Activated CD4-positive, alpha-beta T cell treated with anti-CD3 and anti-CD28 coated beads for 36 hours (primary cell): ENCODE measurements around the gene FMNL2. TPM values are rescaled to one million over a fixed set of nuclear protein-coding genes. Genes with fewer than 3 reads are reported as not detected.
"Not testable (repeated sequence)": the region's sequence is repeated elsewhere in the genome, so short reads cannot be mapped to it uniquely, and the experiment has no call there.

Experiments
- ATAC-seq: fragments of 200-7000 bp; cut with Tn5 transposase; one replicate; pipeline ENCODE4 v1.10.0; 2021; ENCODE audit warnings: mild to moderate bottlenecking, moderate library complexity
- CTCF ChIA-PET: fragments of 350-600 bp; sonication (Branson Sonifier 250); formaldehyde crosslinking; loops from one replicate; lab custom pipeline; 2021; ENCODE audit warnings: antibody characterized with exemption; lab: Charles Lee
- POLR2A ChIA-PET: fragments of 350-600 bp; sonication (Branson Sonifier 250); formaldehyde crosslinking; loops from one replicate; lab custom pipeline; 2021; ENCODE audit warnings: antibody characterized with exemption, inconsistent platforms; lab: Charles Lee
- DNase-seq: peaks from one replicate; pipeline ENCODE4 v3.0.0-alpha.2; 2020
- H3K27ac Mint-ChIP-seq: one replicate; pipeline ENCODE4 v1.8.0; 2021; ENCODE audit warnings: mixed read lengths
- H3K27me3 Mint-ChIP-seq: one replicate; pipeline ENCODE4 v1.8.0; 2021; ENCODE audit warnings: mixed read lengths
- H3K36me3 Mint-ChIP-seq: one replicate; pipeline ENCODE4 v1.8.0; 2021; ENCODE audit warnings: low read depth, mixed read lengths
- H3K4me1 Mint-ChIP-seq: one replicate; pipeline ENCODE4 v1.8.0; 2021; ENCODE audit warnings: mixed read lengths
- H3K4me3 Mint-ChIP-seq: one replicate; pipeline ENCODE4 v1.8.0; 2021; ENCODE audit warnings: mild to moderate bottlenecking, moderate library complexity, mixed read lengths
- H3K9me3 Mint-ChIP-seq: one replicate; pipeline ENCODE4 v1.8.0; 2021; ENCODE audit warnings: low read depth, mixed read lengths
- intact Hi-C, 2 experiments: fragments of 100-400 bp; cut with DNase I in 1 of 2; cut with micrococcal nuclease in 1 of 2; formaldehyde crosslinking; loops; one replicate each; pipeline versions ENCODE4 v1.14.2 to v1.15.1; 2022 to 2024; cut with DNase I, micrococcal nuclease
- total RNA-seq, 2 experiments: library from RNA; stranded (reverse); gene quantifications; one replicate each; pipeline ENCODE4 v1.2.3, GENCODE V29; 2021

Gene FMNL2
- total RNA-seq, 2 experiments from 2014 or later: 3.0 to 3.3 TPM

DNA sequence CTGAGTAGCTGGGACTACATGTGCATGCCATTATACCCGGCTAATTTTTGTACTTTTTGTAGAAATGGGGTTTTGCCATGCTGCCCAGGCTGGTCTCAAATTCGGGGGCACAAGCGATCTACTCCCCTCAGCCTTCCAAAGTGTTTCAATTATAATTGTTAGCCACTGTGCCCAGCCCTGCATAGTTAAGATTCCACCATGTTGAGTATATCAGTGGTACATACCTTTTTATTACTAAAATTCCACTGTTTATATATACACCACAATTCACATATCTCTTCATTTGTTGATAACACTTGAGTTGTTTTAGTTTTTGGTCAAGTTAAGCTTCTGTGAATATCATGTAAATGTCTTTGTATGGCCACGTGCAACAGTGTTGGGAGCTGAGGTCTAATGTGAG, 12.8 kb upstream of the FMNL2 start:
- Mint-ChIP-seq H3K9me3 (no peaks in the 10 kb centered on the region), H3K4me3 (no peak overlapping the region), H3K36me3 (no peaks in the 10 kb centered on the region), H3K27ac (no peak overlapping the region), H3K27me3 (peaks cover 6% of the 10 kb centered on the region), H3K4me1 (no peaks in the 10 kb centered on the region)
- intact Hi-C loops: no loop called here
- ChIA-PET POLR2A (no interaction called here), CTCF (no interaction called here)
- DNase-seq (no peak), ATAC-seq (no peak)

DNA sequence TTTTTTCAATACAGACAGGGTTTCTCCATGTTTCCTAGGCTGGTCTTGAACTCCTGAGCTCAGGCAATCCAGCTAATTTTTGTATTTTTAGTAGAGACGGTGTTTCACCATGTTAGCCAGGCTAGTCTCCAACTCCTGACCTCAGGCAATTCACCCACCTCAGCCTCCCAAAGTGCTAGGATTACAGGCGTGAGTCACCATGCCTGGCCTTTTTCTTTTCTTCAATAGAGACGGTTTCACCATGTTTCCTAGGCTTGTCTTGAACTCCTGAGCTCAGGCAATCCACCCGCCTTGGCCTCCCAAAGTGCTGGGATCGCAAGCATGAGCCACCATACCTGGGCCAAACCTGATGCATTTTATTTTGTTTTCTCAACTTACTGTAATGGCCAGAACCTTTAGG, 9.8 kb upstream of the FMNL2 start:
- H3K9me3 Mint-ChIP-seq, CTCF ChIA-PET, H3K27me3 Mint-ChIP-seq, ATAC-seq, H3K36me3 Mint-ChIP-seq, H3K27ac Mint-ChIP-seq, H3K4me3 Mint-ChIP-seq, DNase-seq, H3K4me1 Mint-ChIP-seq, intact Hi-C loops: not testable (repeated sequence)
- POLR2A ChIA-PET: interaction anchor here (0.6 kb wide), 1 partner anchor 32 kb away, joined by 3 read pairs; no protein-coding TSS in a partner anchor

DNA sequence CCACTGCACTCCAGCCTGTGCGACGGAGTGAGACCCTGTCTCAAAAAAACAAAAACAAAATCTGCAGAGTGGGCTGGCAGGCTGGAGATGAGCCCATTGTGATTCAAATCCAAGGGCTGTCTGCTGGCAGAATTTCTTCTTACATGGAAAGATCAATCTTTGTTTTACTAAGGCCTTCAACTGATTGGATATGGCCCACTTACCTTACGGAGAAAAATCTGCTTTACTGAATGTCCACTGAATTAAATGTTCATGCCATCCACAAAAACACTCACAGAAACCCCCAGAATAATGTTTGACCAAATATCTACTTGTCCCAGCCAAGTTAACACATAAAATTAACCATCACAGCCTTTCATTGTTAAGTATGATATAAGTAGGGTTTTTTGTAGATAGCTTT, 8.3 kb upstream of the FMNL2 start:
- Mint-ChIP-seq H3K9me3 (no peaks in the 10 kb centered on the region), H3K4me3 (no peak overlapping the region), H3K27me3 (peaks cover 11% of the 10 kb centered on the region), H3K4me1 (no peaks in the 10 kb centered on the region), H3K27ac (no peak overlapping the region), H3K36me3 (no peaks in the 10 kb centered on the region)
- ATAC-seq: no peak
- DNase-seq: no peak
- CTCF ChIA-PET: no interaction called here
- intact Hi-C loops: no loop called here
- POLR2A ChIA-PET: no interaction called here

DNA sequence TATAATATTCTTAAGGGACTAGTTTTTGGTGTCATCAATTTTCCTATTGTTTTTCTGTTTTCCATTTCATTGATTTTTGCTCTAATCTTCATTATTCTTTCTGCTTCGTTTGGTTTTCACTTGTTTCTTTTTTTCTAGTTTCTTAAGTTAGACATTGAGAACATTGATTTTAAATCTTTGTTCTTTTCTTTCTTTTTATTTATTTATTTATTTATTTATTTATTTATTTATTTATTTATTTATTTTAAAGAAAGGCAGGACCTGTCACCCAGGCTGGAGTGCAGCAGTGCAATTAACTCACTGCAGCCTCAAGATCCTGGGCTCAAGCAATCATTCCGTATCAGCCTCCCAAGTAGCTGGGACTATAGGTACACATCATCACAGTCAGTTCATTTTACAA, 7.0 kb upstream of the FMNL2 start:
- DNase-seq (no peak), ATAC-seq (no peak)
- ChIA-PET CTCF (no interaction called here), POLR2A (no interaction called here)
- intact Hi-C loops: no loop called here
- Mint-ChIP-seq H3K27me3 (peaks cover 19% of the 10 kb centered on the region), H3K4me1 (no peaks in the 10 kb centered on the region), H3K4me3 (no peak overlapping the region), H3K36me3 (no peaks in the 10 kb centered on the region), H3K27ac (no peak overlapping the region), H3K9me3 (no peaks in the 10 kb centered on the region)

DNA sequence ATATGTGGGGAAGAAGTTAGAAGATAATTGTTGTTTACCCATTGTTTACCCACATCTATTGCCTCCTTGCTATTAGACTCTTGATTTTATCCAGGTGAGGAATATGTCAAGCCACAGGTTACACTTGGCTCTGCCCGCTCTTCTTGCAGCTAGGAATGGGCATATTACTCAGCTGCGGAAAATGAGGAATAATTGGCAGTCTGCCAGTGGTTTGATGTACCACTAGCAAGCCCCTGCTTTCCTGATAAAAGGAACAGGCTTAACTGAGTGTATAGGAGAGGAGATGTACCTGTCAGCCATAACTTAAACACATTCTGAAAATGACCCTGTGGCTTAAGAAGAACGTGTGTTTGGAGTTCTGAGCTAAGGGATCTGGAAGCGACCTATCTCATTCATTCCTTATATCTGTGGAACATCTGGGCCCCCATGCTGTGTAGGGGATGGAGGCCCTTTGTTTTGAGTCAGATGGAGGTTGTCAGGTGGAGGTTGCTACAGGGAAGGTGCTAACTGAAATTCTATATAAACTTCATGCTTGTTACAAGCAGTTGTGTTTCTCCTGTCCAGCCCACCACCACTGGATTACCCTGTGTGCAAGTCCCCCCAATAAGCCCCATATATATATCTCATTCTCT, 4.6 kb upstream of the FMNL2 start:
- DNase-seq: no peak
- ChIA-PET CTCF (no interaction called here), POLR2A (no interaction called here)
- no peak overlapping the region for H3K4me3 Mint-ChIP-seq
- no peak overlapping the region for H3K27ac Mint-ChIP-seq
- ATAC-seq: no peak
- peaks cover 30% of the 10 kb centered on the region for H3K27me3 Mint-ChIP-seq
- no peaks in the 10 kb centered on the region for H3K36me3 Mint-ChIP-seq
- intact Hi-C loops: no loop called here
- H3K9me3 Mint-ChIP-seq: no peaks in the 10 kb centered on the region
- H3K4me1 Mint-ChIP-seq: peaks cover 6% of the 10 kb centered on the region

DNA sequence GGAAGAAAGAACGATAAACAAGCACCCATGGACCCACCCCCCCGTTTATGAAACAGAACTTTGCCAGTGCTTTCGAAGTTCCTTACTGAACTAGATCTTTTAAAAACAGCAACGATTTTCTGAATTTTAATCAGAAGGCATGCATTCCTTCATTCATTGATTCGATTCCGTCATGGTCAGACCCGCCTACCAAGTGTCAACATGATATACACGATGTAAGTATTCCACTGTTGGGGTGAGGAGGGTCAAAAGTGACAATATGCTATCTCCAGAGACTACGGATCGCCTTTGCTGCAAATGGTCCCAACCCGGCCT, 316 bp upstream of the FMNL2 start:
- peaks cover 11% of the 10 kb centered on the region for H3K4me1 Mint-ChIP-seq
- ATAC-seq (no peak), DNase-seq (no peak)
- no peak overlapping the region for H3K27ac Mint-ChIP-seq
- ChIA-PET POLR2A (no interaction called here), CTCF (no interaction called here)
- intact Hi-C loops: loop anchor here (1.0 to 5.0 kb wide), 5 partner anchors 80 to 383 kb away; partner anchors contain the start of genes ARL6IP6 (in 1 of the 2), PRPF40A (in 1 of the 2) and STAM2 (in 1 of the 2)
- H3K9me3 Mint-ChIP-seq: no peaks in the 10 kb centered on the region
- H3K36me3 Mint-ChIP-seq: no peaks in the 10 kb centered on the region
- peaks cover 44% of the 10 kb centered on the region for H3K27me3 Mint-ChIP-seq
- peak overlapping the region; percentile 73 for H3K4me3 Mint-ChIP-seq

DNA sequence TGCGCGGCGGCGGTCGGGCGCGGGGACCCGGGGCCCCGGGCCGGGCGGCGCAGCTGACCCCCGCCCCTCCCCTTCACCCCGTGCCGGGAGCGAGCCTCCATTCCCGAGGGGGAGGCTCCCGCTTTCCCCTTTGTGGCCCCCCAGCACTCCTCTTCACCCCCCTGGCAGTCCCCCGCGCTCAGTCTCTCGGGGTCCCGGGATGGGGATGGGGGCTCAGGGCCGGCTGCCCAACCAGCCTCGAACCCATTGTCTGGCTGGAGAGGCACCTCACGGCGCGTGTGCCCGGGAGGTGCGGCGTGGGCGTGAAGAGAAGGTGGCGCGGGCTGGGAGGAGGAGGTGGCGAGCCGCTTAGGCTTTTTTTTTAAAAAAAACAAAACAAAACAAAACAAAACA, 748 bp downstream of the FMNL2 start:
- Mint-ChIP-seq H3K4me1 (peaks cover 11% of the 10 kb centered on the region), H3K36me3 (no peaks in the 10 kb centered on the region), H3K4me3 (peak overlapping the region; percentile 73), H3K9me3 (no peaks in the 10 kb centered on the region), H3K27me3 (peaks cover 44% of the 10 kb centered on the region), H3K27ac (no peak overlapping the region)
- POLR2A ChIA-PET: no interaction called here
- DNase-seq (peak; percentile 58), ATAC-seq (peak; percentile 4)
- CTCF ChIA-PET: no interaction called here
- intact Hi-C loops: loop anchor here (1.0 to 5.0 kb wide), 5 partner anchors 79 to 382 kb away; partner anchors contain the start of genes ARL6IP6 (in 1 of the 2), PRPF40A (in 1 of the 2) and STAM2 (in 1 of the 2)

DNA sequence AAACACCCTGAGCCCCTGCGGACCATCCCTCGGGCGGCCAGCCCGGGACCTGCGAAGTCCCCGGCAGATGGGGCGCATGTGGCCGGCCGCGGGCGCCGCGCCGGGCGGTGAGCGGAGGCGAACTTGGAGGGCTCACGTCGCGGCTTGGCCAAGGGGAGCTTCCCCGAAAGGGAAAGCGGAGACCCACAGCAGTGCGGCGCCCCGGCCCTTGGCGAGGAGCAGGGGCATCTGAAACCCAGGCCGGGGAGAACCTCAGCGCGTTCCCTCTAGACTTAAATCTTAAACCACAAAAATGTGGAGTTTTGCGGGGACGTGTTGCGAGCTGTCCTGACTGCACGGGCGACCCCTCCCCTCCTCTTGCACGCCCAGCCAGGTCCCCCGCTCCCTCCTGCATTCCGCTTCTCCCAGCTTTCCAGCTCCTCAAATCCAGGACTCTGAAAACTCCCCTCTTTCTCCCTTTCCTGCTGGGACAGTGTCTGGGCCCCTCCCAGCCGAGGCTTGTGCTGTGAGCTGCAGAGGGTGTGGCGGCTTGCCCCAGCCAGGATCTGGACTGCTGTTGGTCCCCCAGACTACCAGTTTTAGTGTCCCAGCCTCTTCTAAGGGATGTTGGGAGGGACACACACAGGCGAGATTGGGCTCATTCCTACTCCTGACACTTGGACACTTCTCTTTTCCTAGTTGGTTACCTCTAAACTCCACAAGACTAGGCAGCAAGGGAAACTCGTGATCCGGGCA, 1.3 kb downstream of the FMNL2 start:
- no peaks in the 10 kb centered on the region for H3K9me3 Mint-ChIP-seq
- H3K4me1 Mint-ChIP-seq: peaks cover 11% of the 10 kb centered on the region
- intact Hi-C loops: loop anchor here (5.0 kb wide), 3 partner anchors 159 to 381 kb away; partner anchors contain the start of genes ARL6IP6 (in 1 of the 2), PRPF40A (in 1 of the 2) and STAM2 (in 1 of the 2)
- ChIA-PET CTCF (no interaction called here), POLR2A (interaction anchor here (0.7 kb wide), 1 partner anchor 133 kb away, joined by 3 read pairs; no protein-coding TSS in a partner anchor)
- ATAC-seq (peak; percentile 12), DNase-seq (peak; percentile 13)
- H3K36me3 Mint-ChIP-seq: no peaks in the 10 kb centered on the region
- H3K27me3 Mint-ChIP-seq: peaks cover 44% of the 10 kb centered on the region
- H3K27ac Mint-ChIP-seq: no peak overlapping the region
- H3K4me3 Mint-ChIP-seq: peak overlapping the region; percentile 73

DNA sequence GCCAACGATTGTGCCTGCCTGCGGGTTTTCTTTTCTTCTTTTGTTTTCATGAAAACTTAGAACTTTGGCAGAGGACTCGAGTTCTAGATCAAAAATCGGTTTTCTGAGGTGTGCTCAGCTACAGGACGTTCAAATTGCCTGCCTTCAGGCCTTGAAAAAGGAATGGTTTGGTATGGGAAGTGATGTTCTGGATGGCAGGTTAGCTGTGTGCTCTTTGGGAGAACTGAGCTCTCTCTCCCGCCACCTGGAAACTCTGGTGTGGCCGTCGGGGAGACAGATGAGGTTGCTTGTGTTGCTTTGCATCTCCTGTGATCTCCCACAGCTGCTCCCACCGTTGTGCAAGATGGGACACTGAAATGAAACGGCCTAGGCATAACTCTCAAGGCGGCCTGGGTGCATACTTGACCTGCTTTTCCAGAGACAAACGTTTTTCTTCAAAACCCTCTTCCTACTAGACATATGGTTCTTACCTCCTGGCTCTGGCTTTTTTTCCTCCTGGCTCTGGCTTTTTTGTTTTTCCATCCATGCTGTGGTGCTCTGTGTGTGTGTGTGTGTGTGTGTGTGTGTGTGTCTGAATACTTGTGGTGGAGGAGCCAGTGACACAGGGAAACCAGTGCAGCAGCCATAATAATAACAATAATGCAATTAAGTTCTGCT, 2.0 kb downstream of the FMNL2 start:
- intact Hi-C loops: loop anchor here (5.0 kb wide), 3 partner anchors 160 to 380 kb away; partner anchors contain the start of genes ARL6IP6 (in 1 of the 2), PRPF40A (in 1 of the 2) and STAM2 (in 1 of the 2)
- H3K4me1 Mint-ChIP-seq: peaks cover 11% of the 10 kb centered on the region
- ChIA-PET CTCF (no interaction called here), POLR2A (interaction anchor here (0.7 kb wide), 2 partner anchors 132 to 205 kb away, joined by 3 read pairs; no protein-coding TSS in a partner anchor)
- H3K27ac Mint-ChIP-seq: no peak overlapping the region
- no peak for DNase-seq
- H3K4me3 Mint-ChIP-seq: peak overlapping the region; percentile 68
- H3K36me3 Mint-ChIP-seq: no peaks in the 10 kb centered on the region
- ATAC-seq: no peak
- H3K27me3 Mint-ChIP-seq: peaks cover 42% of the 10 kb centered on the region
- no peaks in the 10 kb centered on the region for H3K9me3 Mint-ChIP-seq

DNA sequence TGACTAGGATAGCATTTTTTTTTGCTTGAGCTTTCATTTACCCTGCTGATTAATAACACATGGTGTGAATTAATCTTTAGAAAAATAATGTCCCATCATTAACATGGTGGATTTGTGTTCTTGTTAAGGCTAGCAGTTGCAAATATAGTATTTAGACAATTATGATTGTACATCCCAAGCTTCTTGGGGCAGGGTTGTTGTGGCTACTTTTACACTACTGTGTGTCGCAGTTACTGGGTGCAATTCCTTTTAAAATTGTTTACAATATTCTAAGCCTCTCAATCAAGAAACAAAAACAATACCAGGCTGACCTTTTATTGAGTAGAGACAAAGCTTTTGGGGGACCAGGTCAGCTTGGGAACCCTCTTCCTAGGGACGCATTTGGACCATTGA, 2.5 kb downstream of the FMNL2 start:
- no peaks in the 10 kb centered on the region for H3K36me3 Mint-ChIP-seq
- DNase-seq: no peak
- H3K4me3 Mint-ChIP-seq: peak overlapping the region; percentile 68
- no peak overlapping the region for H3K27ac Mint-ChIP-seq
- H3K4me1 Mint-ChIP-seq: peaks cover 11% of the 10 kb centered on the region
- ATAC-seq: no peak
- H3K27me3 Mint-ChIP-seq: peaks cover 37% of the 10 kb centered on the region
- ChIA-PET POLR2A (interaction anchor here (0.7 kb wide), 1 partner anchor 205 kb away, joined by 3 read pairs; no protein-coding TSS in a partner anchor), CTCF (no interaction called here)
- H3K9me3 Mint-ChIP-seq: no peaks in the 10 kb centered on the region
- intact Hi-C loops: loop anchor here (5.0 kb wide), 3 partner anchors 160 to 380 kb away; partner anchors contain the start of genes ARL6IP6 (in 1 of the 2), PRPF40A (in 1 of the 2) and STAM2 (in 1 of the 2)

DNA sequence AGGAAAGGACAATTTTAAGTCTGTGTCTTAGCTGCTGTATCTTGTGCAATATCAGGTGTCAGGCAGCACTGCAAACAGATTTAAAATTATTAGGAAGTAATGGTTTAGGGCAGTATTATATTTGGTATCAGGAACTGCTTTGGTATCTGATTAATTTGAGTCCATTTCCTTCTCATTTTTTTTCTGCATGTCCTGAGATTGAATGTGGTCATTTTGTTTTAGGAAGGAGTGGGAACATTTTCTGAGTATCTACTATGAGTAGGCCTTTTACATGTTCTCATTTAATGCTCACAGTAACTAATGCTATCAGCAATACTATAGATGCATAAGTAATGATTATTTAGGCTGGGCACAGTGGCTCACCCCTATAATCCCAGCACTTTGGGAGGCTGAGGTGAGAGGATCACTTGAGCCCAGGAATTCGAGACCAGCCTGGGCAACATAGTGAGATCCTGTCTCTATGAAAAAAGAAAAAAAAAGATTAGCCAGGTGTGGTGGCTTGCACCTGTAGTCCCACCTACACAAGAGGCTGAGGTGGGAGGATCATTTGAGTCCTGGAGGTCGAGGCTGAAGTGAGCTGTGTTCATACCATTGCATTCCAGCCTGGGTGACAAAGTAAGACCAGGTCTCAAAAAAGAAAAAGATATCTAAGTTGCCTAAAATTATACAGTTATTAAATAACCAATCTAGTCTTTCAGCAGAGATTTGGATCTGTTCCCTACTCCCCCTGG, 4.7 kb downstream of the FMNL2 start:
- Mint-ChIP-seq H3K36me3 (no peaks in the 10 kb centered on the region), H3K27ac (no peak overlapping the region), H3K9me3 (no peaks in the 10 kb centered on the region), H3K4me1 (peaks cover 6% of the 10 kb centered on the region), H3K4me3 (no peak overlapping the region), H3K27me3 (peaks cover 24% of the 10 kb centered on the region)
- intact Hi-C loops: loop anchor here (5.0 kb wide), 3 partner anchors 162 to 378 kb away; partner anchors contain the start of genes ARL6IP6 (in 1 of the 2), PRPF40A (in 1 of the 2) and STAM2 (in 1 of the 2)
- ATAC-seq (no peak), DNase-seq (no peak)
- CTCF ChIA-PET: no interaction called here
- POLR2A ChIA-PET: no interaction called here
